ENCODE data around the gene ARRB2. TPM values are rescaled to one million over a fixed set of nuclear protein-coding genes. Genes with fewer than 3 reads are reported as not detected.

The ARRB2 gene
- 5.8 and 6.3 TPM in 2 replicates for polyA plus RNA-seq

DNA sequence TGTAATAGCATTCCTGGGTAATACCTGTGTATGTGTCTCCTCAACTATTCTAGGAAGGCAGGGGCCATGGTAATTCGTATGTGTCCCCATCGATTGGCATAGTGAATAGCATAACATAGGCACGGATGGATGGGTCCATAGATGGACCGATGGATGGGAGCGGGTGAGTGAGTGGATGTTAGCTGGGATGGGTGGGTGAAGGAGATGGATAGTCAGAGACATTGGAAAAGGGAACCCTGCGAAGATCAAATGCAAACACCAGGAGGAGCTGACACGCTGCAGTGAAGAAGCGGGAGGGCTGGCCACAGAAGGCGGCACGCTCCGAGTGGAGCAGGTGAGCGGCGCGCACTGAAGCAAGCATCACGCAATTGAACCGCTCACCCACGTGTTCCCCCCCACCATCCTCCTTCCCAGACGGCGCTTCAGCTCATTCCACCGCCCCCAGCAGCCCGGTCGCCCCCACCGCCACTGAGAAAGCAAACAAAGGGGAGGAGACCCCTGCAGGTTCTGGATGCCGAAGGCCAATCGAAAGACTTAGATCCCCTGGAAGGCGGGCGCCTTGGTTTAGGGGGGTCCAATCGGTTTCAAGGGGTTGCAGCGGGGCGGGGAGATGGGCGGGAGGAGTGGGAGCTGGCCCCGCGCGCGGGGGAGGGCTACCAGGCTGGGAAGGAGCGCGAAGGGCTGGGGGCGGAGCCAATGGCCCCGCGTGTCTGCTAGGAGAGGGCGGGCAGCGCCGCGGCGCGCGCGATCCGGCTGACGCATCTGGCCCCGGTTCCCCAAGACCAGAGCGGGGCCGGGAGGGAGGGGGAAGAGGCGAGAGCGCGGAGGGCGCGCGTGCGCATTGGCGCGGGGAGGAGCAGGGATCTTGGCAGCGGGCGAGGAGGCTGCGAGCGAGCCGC, at the start of gene ARRB2:
Gene ARRB2, plus strand, starts transcription at position 839 of the 899 bp plus-strand sequence. CDS start 90 bp downstream, outside the sequence.

DNA sequence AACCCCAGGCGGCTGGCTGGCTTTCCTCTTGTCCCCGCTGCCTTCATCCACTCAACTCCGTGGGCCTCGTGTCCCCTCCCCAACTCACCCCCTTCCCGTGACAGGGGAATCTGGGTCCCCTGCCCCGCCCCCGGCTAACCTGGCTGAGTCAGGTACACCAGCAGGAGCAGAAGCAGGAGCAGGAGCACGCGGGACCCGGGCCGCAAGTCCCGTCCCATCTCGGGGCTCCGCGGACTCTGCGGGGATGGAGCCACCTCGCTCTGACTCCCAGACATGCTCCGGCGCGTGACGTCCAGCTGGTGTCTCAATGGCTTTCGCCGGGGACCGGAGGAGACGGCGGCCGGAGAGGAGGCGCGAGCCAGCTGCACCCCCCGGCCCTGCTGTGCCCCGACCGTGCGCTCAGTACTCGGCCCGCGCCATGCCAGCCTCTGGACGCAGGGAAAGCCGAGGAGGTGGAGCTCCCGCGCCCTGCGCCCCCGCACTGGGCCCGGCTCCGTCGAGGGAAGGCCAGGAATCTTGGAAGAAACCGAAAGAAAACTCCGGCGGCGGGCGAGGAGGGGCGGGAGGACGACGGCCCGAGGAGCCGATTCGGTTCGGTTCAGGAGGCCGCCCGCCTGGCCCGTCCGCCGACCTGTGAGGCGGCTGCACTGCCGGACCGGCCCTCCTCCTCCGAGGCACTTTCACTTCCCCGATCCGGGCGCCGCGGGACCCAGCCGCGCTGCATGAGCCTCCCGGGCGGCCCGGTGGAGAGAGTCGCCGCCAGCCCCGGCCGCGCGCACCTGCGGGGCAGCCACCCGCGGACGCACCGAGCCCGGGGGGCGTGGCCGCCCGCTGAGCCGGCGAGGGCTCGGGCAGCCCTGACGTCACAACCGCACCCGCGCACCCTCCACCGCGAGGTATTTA, 28.9 kb downstream of the ARRB2 start, which contains the start of the genes CXCL16 and ZMYND15:
Gene CXCL16, minus strand, starts transcription at position 807 of the 903 bp plus-strand sequence. Its CDS starts 589 bp downstream, at position 218.
Gene ZMYND15, plus strand, starts transcription at position 712 of the 903 bp plus-strand sequence. CDS start 716 bp downstream, outside the sequence.

Other genes with a start within 250 kb of the ARRB2 start
- 5.8 and 10.9 TPM in 2 replicates for gene SPNS2, start 211.8 kb upstream of the ARRB2 start, polyA plus RNA-seq
- 5.6 and 5.9 TPM in 2 replicates for gene MYBBP1A, start 155.2 kb upstream of the ARRB2 start, polyA plus RNA-seq
- gene GGT6, start 150.1 kb upstream of the ARRB2 start, polyA plus RNA-seq, result not detected in 2 replicates
- 0.12 TPM in 1 of 2 replicates, not detected in the other for gene SMTNL2, start 126.1 kb upstream of the ARRB2 start, polyA plus RNA-seq
- not detected in 2 replicates for gene ALOX15, start 69.0 kb upstream of the ARRB2 start, polyA plus RNA-seq
- 2.6 and 2.9 TPM in 2 replicates for gene PELP1, start 6.5 kb upstream of the ARRB2 start, polyA plus RNA-seq
- gene MED11, start 20.8 kb downstream of the ARRB2 start, polyA plus RNA-seq, result 72.1 and 82.0 TPM in 2 replicates
- gene ZMYND15, start 29.2 kb downstream of the ARRB2 start, polyA plus RNA-seq, result not detected in 2 replicates
- gene CXCL16, start 29.3 kb downstream of the ARRB2 start, polyA plus RNA-seq, result 0.25 and 1.1 TPM in 2 replicates
- not detected in 2 replicates for gene TM4SF5, start 61.3 kb downstream of the ARRB2 start, polyA plus RNA-seq
- not detected in 2 replicates for gene VMO1, start 75.7 kb downstream of the ARRB2 start, polyA plus RNA-seq
- not detected in 2 replicates for gene GLTPD2, start 78.3 kb downstream of the ARRB2 start, polyA plus RNA-seq
- 377 and 424 TPM in 2 replicates for gene PSMB6, start 85.5 kb downstream of the ARRB2 start, polyA plus RNA-seq
- gene PLD2, start 96.5 kb downstream of the ARRB2 start, polyA plus RNA-seq, result 1.2 and 1.6 TPM in 2 replicates
- gene MINK1, start 122.7 kb downstream of the ARRB2 start, polyA plus RNA-seq, result 9.8 and 11.1 TPM in 2 replicates
- gene C17orf107, start 188.9 kb downstream of the ARRB2 start, polyA plus RNA-seq, result 0.75 TPM in 1 of 2 replicates, not detected in the other
- not detected in 2 replicates for gene CHRNE, start 192.5 kb downstream of the ARRB2 start, polyA plus RNA-seq
- gene GP1BA, start 221.6 kb downstream of the ARRB2 start, polyA plus RNA-seq, result 0.31 and 0.38 TPM in 2 replicates
- gene SLC25A11, start 229.4 kb downstream of the ARRB2 start, polyA plus RNA-seq, result 27.6 and 40.9 TPM in 2 replicates
- gene RNF167, start 229.6 kb downstream of the ARRB2 start, polyA plus RNA-seq, result 37.3 and 38.4 TPM in 2 replicates
- 35.7 and 55.5 TPM in 2 replicates for gene PFN1, start 237.9 kb downstream of the ARRB2 start, polyA plus RNA-seq
- 2.1 and 2.4 TPM in 2 replicates for gene ENO3, start 240.5 kb downstream of the ARRB2 start, polyA plus RNA-seq

Data from Purkinje cell (primary cell).